ENCODE results near the gene UBE2QL1.

UBE2QL1 gene

DNA sequence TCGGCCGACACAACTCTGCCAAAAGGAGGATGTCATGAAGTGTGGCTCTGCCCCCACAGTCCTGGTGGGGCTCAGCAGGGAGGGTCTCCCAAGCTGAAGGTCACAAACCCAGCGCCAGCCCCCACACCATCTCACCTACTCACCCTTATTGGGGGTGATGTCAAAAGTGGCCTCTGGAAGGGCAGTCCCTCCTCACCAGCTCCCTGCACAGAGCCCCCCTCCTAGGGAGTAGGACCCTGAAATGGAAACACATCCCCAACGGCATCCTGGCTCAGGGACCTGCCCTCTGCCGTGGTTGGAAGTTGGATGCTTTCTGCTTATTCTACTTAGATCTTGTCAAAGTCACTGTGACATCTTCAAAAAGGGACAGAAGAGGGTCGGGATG is 94.7 kb downstream of the UBE2QL1 start:
- TF ChIP-seq, protein P1, sequence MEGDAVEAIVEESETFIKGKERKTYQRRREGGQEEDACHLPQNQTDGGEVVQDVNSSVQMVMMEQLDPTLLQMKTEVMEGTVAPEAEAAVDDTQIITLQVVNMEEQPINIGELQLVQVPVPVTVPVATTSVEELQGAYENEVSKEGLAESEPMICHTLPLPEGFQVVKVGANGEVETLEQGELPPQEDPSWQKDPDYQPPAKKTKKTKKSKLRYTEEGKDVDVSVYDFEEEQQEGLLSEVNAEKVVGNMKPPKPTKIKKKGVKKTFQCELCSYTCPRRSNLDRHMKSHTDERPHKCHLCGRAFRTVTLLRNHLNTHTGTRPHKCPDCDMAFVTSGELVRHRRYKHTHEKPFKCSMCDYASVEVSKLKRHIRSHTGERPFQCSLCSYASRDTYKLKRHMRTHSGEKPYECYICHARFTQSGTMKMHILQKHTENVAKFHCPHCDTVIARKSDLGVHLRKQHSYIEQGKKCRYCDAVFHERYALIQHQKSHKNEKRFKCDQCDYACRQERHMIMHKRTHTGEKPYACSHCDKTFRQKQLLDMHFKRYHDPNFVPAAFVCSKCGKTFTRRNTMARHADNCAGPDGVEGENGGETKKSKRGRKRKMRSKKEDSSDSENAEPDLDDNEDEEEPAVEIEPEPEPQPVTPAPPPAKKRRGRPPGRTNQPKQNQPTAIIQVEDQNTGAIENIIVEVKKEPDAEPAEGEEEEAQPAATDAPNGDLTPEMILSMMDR (IDR thresholded peaks at IDR 0.05; ENCODE audit: borderline replicate concordance, insufficient read depth, low read depth, low read length) = no peak
- no peak overlapping the region for H3K4me3 ChIP-seq (ENCODE audit: low read depth, low read length)

DNA sequence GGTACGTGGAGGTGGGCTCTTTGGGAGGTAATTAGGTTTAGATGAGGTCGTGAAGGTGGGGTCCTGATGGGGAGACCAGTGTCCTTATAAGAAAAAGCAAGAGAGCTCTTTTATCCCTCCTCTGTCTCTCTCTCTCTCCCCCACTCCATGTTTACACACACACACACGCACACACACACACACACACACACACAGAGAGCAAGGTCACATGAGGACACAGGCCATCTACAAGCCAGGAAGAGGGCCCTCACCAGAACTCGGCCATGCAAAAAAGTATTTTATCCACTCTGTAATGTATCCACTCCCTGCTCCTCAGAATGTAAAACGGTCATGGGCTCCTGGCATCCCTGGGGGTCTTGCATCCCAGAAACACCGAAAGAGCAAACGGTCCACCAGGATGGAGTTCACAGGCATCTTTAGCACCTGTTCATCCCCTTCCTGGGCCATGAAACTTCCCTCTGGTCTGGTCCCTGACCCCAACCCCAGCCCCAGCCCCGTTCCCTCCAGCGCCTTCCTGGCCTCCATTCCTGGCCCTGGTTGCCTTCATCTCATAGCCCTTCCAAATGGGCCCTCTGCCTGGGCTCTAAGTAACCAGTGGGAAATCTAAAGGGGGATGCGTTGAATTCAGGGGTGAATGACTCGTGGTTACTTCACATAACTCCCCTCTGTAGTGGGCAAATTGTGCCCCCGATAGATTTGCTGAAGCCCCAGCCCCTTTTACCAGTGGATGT is 95.3 kb downstream of the UBE2QL1 start:
- TF ChIP-seq, protein P1 (IDR thresholded peaks at IDR 0.05; ENCODE audit: borderline replicate concordance, insufficient read depth, low read depth, low read length) = no peak
- no peak overlapping the region for H3K4me3 ChIP-seq (ENCODE audit: low read depth, low read length)

Data from GM12875 (cell line).